NOMO-1 (cell line): ENCODE measurements around the gene PFN3.
A peak's percentile ranks its signal among the peaks of the same experiment; 100 is the strongest.
"Not testable (repeated sequence)": the region's sequence is repeated elsewhere in the genome, so short reads cannot be mapped to it uniquely, and the experiment has no call there.

Experiments used
- DNase-seq, 2 experiments: peaks; one replicate each; lab custom pipeline; 2025; ENCODE audit not compliant: unreplicated experiment in 2 of 2; lab: John Stamatoyannopoulos, UW

PFN3 gene

DNA sequence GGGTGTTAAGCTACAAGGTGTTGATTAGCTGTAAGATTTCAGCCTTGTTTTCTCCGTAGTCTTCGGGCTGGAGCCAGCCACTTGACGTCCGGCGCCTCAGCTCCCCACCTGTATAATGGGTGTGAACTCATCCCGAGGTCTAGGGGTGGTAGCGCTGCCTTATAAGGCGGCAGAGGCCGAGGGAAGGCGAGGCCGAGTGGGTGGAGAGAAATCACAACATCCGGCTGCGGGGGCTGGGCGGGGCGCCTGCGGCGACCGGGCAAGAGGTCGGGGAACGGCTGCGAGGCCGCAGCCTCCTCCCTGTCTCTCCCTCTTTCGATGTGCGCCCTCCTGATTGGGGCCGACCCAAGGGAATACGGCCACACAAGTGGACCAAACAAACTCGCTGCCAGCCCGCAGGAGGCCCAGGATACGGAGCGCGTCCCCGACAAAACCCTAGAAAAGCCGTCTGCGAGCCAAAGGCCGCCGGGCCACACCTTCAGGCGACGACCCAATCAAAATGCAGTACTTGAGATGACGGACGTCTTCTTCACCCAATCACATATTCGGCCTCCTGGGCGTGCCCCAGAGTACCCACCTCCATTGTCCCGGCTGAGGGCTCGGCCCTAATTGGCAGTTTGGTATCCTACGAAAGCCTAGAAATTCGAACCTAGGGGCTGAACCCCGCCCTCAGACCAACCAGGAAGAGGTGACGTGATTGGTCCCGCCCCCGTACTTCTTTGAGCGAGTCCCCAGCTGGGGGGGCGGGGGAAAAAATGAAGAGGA, 25.5 kb upstream of the PFN3 start:
- DNase-seq, result peak; percentile 100

DNA sequence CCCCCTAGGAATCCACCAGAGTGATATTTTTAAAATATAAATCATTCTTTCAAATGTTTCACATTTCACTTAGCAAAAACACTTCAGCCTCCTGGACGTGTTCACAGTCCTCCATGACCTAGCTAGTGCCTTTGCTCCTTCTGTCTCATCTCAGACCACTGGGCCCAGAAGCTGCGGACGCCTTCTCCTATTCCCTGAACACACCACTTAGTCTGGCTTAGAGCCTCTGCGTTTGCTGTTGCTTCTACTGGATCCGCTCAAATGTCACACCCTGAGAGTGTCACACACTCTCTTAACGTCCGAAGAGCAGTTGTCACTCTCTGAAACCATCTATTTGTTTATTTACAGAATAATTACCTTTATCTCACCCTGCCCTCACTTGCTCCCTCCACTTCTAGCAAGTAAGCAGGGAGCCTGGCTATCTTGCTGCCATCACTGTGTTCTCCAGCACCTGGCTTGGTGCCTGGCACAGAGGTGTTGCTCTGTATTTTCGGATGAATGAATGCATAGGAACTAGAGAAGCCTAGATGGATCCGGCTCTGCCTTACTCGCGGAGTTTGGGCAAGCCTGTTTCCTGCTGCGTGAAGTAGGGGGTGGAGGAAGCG, 24.8 kb upstream of the PFN3 start:
- no peak for DNase-seq

DNA sequence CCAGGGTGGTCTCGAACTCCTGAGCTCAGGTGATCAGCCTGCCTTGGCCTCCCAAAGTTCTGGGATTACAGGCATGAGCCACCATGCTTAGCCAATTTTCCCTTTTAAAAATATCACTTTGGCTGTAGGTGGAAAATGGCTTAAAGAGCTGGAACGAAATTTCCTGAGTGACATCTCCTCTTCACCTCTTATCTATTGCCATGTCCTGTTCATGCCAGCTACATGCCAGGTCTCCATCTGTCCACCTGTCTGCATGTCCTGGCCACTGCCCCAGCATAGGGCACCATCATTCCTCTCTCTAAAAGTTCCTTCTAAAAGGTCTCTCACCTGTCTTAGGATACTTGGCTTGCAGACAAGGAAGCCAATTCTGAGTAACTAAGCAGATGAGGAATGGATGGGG, 23.2 kb upstream of the PFN3 start:
- DNase-seq, result no peak

DNA sequence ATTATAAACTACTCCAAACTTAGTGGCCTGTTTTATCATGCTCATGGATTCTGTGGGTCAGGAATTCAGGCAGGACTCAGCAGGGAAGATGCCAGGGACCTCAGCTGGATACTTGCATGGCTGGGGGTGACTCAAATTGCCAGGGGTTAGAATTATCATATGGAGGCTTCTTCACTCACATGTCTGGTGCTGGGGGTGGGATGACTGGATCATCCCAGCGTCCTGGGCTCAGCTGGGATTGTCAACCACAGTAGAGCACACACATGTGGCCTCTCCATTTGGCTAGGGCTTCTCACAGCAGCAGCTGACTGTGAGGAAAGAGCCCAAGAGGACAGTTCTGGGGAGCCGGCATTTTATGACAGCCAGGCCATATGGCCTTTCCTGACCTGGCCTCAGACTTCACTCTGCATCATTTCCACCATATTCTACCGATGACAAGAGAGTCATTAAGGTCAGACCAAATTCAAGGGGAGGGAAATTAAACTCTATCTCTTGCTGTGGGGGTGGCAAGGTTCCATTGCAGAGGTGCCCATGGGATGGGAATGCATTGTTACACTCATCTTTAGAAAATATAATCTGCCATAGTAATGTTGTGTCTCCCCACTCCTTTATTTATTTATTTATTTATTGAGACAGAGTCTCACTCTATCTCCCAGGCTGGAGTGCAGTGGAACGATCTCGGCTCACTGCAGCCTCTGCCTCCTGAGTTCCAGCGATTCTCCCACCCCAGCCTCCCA, 20.8 kb upstream of the PFN3 start:
- no peak for DNase-seq

DNA sequence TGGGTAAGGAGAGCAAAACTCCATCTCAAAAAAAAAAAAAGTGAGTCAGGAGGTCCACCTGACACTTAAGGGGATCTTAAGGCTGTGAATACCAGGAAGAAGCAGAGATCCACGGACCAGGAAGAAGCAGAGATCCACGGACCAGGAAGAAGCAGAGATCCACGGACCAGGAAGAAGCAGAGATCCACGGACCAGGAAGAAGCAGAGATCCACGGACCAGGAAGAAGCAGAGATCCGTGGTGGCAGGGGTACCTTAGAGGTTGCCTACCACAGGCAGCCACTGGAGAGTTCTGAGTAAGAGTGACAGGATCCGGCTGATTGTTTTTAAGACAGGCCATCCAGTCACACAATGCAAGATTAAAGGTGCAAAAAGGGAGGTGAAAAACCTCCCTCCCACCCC, 20.0 kb upstream of the PFN3 start:
- DNase-seq, result not testable (repeated sequence)

DNA sequence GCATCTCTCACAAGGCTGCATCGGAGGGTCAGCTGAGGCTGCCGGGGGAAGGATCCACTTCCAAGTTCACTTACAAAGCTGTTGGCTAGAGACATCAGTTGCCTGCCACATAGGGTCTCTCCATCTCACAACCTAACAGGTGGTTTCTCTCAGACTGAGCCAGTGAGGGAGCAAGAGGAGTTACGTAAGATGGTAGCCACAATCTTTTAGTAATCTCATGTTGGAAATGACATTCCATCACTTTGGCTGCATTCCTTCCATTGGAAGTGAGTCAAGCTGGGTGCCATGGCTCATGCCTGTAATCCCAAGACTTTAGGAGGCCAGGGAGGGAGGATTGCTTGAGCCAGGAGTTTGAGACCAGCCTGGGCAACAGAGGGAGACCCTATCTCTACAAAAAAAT, 18.6 kb upstream of the PFN3 start:
- no peak for DNase-seq

DNA sequence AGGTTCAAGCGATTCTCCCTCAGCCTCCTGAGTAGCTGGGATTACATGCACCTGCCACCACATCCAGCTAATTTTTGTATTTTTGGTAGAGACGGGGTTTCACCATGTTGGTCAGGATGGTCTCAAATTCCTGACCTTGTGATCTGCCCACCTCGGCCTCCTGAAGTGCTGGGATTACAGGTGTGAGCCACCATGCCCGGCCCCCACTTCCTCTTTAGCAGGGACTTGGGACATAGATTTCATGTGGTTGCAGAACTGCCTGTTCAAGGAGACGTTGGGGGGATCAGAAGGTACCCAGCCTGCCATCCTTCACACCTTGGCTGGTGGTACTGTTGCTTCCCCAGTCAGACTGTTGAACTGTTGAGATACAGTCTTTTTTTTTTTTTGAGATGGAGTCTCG, 16.6 kb upstream of the PFN3 start:
- not testable (repeated sequence) for DNase-seq

DNA sequence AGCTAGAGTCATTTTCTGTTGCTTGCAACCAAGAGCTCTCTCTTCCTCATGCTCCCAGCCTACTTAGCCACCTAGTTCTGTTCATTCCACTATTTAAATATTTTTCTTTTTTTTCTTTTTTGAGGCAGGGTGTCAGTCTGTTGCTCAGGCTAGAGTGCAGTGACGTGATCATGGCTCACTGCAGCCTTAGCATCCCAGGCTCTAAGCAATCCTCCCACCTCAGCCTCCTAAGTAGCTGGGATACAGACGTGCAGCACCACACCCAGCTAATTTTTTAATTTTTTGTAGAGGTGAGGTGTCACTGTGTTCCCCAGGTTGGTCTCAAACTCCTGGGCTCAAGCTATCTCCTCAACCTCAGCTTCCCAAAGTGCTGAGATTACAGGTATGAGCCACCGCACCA, 14.0 kb upstream of the PFN3 start:
- DNase-seq, result no peak

DNA sequence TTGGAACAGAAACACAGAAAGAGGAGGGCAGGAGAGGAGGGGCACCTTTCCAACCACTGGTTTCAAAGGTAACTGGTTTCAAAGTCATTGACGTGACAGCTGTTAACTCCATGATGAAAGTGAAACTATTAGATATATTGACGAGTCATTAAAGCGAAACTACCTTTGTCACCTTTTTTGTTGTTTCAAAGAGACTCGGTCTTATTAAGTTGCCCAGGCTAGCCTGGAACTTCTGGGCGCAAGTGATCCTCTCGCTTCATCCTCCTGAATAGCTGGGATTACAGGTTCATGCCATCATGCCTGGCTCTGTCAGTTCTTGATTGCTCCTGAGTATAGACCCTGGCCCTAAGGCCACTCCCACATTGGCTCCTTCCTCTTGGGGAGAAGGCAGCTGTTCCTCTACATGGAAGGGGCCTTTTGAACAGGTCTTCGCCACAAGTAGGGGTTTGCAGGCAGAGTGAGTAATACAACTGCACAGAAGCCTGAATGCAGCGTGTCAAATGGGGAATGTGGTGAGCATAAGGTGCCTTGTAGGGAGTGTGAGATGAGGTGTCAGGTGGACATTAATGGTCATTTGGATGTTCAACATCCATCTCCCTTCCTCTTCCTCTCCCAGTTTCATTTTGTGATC, 12.3 kb upstream of the PFN3 start:
- no peak for DNase-seq

DNA sequence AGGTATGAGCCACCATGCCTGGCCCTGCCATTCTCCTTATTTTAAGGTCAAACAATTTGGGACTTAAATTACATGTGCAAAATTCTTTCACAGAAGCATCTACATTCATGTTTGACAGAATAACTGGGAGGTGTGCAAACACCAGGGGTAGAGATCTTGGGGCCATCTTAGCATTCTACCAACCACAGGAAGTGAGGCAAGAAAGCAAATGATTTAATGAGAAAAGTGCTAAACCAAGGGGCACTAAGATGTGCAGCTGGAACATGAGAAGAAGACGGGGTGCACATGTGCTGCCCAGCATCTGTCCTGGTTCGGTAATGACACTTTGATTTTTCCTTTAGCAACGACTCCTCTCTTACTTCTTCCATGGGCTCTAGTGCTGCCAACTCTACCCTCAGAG, 10.1 kb upstream of the PFN3 start:
- peak; percentile 62 to 65 for DNase-seq

DNA sequence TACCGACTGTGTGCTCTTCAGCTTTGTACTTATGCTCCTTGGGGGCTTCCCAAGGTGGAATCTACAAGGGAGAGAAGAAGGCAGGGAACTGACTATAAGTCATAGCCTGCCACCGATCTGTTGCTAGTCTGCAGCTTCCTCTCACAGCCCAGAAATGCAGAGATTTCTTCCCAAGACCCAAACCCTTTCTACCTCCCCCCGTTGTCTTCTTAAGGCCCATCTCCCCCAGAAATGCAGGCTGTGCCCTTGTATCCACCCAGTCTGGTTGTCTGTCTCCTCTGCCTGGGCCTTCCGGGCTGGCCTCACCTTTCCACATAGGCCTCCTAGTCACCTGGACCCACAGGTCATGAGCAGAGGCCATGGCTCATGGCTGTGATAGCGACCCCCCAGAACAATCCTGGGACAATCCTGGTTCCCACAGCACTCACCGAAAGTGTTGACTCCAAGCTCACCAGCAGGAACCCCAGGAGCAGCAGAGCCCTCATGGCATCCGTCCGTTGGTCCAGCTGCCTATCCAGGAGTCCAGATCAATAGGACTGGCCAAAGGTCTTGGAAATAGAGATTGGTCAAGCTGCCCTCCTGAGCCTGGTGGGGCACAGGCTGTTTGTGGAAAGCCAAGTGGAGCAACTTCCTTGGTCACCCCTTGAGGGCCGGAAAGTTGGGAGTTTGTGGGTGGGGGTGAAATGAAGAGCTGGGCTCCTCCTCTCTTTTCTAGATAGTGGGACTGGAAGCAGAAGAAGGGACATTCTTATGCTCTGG, 8.8 kb upstream of the PFN3 start, which contains the start of gene F12:
Gene F12, minus strand, starts transcription at position 522 of the 759 bp plus-strand sequence. Its CDS starts 37 bp downstream, at position 485.
- no peak for DNase-seq

DNA sequence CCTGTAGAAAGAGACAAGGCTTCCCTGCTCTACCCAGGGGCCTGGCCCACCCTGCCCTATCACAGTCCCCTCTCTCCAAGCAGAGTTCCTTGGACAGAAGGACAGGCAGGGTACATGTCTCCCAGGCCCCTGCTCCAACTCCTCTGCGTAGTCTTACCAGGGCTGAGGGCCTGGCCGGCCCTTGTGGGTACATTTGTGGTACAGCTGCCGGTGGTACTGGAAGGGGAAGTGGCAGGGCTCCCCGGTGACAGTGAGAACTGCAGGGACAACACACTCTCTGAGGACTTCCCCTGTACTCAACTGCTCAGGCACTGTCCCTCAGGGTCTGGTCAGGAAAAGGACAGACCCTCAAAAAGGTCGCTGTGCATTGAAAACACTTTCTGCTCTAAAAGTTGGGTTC, 5.3 kb upstream of the PFN3 start:
- DNase-seq, result peak; percentile 82 to 88

DNA sequence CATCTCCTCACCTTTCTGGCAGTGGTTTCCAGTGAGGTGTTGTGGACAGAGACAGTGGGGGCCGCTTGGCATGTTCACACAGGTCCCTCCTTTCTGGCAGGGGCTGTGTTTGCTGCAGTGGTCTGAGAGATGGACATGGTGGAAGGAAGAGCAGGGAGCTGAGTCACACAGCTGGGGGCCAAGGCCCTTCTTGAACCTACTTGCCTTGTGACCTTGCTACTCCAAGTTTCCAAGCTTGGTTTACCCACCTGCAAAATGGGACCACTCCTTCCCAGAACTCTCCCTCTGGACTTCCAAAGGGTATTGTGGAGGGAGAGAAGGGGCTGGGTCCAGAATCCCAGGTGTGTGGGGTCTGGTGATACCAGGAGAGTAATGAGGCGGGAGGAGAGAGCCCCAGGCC, 4.9 kb upstream of the PFN3 start:
- DNase-seq, result no peak

DNA sequence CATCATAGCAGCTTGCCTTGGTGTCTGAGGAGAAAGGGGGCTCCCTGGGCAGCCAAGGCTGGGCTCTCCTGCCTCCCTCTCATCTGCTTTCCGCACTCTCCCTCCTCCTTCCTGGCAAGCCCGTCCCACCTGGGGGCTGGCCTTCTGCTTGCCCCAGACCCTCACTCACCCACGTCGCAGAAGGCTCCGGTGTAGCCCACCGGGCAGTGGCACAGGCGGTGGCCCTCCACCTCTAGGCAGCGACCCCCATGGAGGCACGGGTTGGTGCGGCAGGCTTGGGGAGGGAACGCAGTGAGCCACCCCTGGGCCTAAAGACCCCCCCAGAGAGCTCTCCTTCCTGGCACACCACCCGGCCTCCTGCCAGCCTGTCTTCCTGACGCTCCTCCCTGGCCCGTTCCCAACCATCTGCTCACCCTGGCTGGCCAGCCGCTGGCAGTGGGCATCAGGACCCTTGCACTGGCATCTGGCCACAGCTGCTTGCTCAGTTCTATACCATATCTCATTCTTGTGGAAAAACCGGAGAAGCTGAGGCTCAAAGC, 4.2 kb upstream of the PFN3 start:
- DNase-seq, result no peak

DNA sequence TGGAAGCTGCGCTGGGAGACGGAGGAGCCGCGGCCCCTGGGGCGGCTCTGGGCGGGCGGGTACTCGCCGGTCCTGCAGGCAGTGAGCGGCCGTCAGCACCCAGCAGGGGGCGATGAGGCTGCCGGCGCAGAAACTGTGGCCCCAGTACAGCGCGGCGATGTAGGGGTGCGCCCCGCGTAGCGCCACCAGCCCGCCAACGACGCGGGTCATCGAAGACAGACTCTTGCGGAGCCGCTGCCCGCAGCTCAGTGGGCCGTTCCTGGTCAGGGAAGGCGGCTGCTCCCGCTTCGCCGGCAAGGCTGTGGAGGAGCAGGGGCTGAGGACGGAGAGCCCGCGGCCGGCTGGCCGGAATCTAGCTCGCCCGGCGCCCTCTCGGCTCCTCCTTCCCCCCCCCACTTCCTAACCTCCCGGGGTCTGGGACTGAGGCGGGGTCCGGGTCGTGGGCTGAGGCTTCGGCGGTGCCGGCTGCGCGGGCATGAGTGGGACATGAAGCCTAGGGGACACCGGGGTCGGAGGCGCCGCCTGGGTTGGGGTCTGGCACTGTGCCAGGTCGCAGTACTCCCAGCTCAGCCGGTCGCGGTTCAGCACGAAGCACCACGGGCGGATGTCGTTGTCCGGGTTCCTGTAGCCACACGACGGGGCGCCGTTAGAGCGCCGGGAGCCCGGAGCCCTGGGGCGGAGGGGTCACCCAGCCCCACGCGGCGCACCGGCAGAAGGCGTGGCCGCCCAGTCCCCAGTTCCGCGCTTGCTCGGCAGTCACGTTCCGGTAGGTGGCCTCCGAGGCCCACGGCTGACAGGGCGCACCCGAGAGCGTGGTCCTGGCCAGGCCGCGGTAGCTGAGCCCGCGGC, 3.6 kb upstream of the PFN3 start:
- DNase-seq, result peak; percentile 86 to 93

DNA sequence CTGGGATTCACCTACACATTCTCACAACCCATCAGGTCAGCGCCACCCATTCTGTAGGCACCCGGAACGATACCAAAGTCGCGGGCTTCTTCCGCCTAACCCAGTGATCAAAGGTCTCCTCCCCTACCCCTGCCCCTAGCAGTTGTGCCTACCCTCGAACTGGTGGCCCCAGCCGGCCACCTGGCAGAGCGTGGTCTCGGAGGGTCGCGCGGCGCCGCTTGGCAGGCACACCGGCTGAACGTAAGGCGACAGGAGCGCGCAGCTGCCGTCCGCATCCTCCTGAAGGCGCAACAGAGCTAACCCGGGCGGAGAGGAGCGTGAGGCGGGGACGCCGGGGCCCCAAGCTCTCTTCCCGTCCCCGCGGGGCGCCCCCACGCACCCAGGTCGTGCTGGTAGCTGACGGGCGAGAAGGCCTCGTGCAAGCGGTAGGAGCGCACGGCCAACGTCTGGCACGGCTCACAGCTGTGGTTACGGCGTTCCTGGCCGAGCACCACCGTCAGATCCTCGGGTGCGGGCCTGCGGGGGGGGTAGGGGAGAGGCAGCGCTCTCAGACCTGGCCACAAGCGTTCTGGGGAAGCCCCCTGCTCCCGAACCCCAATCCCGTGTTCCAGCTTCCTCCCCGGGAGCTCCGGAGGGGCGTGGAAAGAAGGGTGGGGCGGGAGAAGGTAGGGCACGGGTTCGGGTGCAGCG, 2.8 kb upstream of the PFN3 start:
- no peak for DNase-seq

DNA sequence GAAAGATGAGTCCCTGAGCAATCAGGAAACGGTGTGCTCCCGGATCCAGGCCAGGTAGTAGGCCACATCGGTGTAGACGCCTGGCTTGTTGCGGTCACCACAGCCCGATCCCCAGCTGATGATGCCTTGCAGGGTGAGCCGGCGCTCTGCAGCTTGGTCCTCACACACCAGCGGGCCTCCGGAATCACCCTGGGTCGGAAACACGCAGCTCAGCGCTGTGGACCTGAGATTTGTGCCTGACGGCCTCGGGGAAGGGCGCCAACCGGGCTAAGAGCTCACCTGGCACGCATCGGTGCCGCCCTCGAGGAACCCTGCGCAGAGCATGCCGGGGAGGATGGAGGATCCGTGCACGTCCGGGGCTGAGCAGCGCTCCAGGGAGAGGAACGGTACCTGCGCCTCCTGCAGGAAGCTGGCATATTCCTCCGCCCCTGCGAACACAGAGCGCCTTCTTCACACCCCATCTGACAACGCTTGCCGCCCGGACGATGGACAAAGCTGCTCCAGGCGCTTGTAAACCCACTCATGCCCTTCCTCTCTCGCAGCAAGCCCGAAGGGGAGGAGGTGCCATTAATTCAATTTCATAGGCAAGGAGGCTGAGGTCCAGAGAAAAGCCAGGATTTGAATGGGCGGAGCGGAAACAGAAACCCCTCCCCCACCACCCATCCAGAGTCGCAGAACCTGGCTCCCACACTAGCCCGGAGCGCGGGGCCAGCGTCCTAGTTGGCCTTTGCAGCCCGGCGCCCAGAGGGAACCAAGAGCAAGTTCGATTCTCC, 2.0 kb upstream of the PFN3 start:
- DNase-seq, result no peak

DNA sequence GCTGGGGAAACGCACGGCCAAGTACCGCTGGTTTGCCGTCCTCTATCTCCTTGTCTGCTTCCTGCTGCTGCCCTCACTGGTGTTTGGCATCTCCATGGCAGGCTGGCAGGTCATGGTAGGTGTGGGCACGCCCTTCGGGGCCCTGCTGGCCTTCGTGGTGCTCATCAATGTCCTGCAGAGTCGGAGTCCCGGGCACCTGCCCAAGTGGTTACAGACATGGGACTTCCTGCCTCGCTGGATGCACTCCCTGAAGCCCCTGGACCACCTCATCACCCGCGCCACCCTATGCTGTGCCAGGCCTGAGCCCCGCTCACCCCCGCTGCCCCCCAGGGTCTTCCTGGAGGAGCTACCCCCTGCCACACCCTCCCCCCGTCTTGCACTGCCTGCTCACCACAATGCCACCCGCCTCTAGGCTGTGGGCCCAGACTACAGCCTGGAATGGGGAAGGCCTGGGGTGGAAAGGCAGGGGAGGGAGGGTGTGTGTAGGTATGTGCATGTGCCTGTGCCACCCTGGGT, 2.5 kb downstream of the PFN3 start:
- DNase-seq, result no peak
